ENCODE results near the gene LYVE1.

LYVE1 gene

GRCh38 chr11:10551845-10552352 lies 16.6 kb downstream of the LYVE1 start:
- no peak for DNase-seq

DNA sequence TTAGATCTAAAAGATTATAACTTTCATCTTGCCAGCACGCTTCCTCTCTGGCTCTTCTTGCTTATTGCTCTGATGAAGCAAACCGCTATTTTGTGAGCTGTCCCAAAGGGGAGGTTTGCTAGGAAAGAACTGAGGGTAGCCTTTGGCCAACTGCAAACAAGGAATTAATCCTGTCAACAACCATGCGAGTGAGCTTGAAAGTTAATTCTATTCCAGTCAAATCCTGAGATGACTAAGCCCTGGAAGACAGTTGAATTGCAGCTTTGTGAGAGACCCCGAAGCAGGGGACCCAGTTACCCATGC lies 17.2 kb downstream of the LYVE1 start:
- no peak for DNase-seq

DNA sequence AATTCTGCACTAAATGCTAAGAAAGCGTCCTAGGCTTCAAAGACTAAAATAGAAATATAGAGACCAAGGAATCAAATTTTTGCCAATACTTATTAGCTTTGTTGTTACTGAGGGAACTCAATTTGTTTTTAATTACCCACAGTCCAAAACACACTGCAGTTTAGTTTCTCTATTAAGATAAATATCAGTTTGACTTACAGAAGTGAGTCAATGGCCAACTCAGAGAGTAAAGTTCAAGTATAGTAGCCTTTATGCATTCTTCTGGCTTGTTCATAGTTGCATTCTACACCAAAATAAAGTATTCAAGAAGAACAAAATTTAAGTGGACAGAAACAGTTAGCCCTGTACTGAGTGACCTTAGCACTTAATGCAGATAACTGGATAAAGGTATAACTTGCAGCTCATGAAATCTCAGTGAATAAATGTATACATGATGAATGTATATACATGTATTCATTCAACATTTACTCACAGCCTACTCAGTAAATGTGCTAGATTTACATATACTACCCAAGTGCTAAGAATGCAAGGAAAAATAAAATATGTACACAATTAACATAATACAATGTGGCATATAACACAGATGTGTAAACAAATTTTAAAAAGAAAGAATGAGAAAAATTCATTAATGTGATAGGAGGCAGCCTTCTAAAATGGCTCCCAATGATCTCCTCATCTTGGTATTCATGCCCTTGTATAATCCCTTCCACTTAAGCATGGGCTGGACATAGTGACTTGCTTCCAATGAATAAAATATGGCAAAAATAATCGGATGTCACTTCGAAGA lies 17.8 kb downstream of the LYVE1 start:
- no peak for DNase-seq

DNA sequence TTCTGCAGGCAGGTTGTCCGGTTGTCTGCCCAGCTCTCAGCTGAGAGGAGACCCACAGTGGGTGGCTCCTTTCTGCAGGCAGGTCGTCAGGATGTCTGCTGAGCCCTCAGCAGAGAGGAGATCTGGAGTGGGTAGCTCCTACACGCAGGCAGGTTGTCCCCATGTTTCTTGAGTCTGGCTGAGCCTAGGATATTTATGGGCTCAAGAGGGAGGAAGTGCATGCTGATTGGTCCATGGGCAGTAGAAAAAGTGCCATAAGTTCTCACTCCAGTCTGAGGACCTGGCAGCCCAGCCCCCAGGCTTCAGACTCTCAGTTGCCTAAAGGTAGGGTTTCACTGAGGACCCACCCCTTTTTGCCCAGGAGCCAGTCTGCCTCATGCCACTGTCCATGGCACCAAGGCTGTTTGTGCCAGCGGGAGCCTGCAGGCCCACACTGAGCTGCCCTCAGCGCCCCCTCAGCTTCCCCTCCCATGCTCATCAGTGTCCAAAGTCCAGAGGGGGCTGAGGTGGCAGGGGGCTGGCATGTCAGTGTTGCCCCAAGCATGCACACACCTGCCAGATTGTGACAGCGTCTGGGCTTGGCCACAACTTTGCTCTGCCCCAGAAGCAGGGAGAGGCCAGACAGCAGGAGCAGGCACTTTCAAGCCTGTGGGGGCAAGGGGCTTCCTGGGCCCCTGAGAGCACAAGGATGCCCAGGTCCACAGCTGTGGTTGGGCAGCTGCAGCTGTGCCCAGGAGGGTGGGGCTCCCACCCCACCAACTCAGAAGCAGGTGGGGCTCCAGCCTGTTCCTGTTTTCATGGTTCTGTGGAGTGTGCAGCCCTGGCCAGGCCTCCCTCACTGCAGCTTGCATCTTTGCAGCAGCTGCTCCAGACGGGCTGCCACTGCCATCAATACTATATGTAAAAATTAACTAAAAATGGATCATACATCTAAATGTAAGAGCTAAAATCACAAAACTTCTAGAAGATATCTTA lies 23.7 kb downstream of the LYVE1 start:
- DNase-seq: no peak

GRCh38 chr11:10543782-10544181 lies 24.7 kb downstream of the LYVE1 start:
- no peak for DNase-seq

DNA sequence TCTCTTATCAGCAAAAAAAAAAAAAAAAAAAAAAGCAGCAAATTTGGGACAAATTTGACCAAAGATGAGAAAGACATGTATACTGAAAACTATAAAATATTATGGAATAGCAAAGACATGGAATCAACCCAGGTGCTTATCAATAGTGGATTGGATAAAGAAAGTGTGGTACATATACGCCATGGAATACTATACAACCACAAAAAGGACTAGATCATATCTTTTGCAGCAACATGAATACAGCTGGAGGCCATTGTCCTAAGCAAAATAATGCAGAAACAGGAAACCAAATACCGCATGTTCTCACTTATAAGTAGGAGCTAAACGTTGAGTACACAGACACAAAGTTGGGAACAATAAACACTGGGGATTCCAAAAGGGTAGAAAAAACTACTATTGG lies 25.7 kb downstream of the LYVE1 start:
- DNase-seq: no peak

- DNase-seq: no peak
Observed at GRCh38 chr11:10541561-10541930, 26.9 kb downstream of the LYVE1 start.

GRCh38 chr11:10540915-10541560 lies 27.4 kb downstream of the LYVE1 start, which contains the start of gene RNF141:
TSS of gene RNF141 (minus strand) at chr11:10541187. CDS start at chr11:10534158, 7,029 bp downstream.
- peak; percentile 98 for DNase-seq

GRCh38 chr11:10540546-10540914 lies 27.9 kb downstream of the LYVE1 start:
- DNase-seq: no peak

GRCh38 chr11:10539339-10539738 lies 29.1 kb downstream of the LYVE1 start:
- no peak for DNase-seq

- no peak for DNase-seq
Observed at GRCh38 chr11:10538924-10539323, 29.5 kb downstream of the LYVE1 start.

DNA sequence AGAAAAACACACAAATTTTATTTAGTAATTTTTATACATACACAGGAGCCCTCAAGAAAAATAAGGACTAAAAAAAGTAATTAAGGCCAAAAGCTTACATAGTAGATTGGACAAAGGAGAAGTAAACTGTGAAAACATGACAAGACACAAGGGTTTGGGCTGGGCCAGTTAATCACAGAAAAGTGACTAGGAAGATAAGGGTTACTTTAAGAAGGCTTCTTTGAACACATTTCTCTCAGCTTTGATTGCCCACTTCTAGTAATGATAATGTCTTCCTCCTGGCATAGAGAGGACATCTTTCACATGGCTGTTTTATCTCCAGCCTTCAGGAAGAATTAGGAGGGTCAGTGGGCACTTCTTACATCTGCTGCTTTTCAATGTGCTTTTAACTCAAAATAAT lies 30.9 kb downstream of the LYVE1 start:
- DNase-seq: no peak

- no peak for DNase-seq
Observed at GRCh38 chr11:10534316-10534715, 34.1 kb downstream of the LYVE1 start.

- DNase-seq: no peak
Observed at GRCh38 chr11:10533323-10533722, 35.1 kb downstream of the LYVE1 start.

- DNase-seq: no peak
Observed at GRCh38 chr11:10532526-10532925, 35.9 kb downstream of the LYVE1 start.

DNA sequence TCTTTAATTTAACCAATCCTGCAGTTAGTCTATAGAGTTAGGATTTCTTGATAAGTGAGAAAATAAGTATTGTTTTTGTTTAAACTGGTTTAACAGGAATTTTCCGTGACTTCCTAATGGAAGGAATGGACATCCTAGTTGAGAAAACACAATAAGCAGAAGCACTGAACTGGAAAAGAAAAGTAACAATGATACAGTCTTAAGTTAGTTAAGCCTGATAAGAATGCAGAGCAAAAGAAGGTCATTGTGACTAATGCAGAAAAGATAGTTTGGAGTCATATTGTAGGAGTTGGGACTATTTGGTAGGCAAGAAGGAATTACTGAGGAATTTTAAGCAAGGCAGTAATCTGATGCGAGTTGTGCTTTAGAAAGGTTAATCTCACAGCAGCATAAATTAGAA lies 39.2 kb downstream of the LYVE1 start:
- DNase-seq: no peak

DNA sequence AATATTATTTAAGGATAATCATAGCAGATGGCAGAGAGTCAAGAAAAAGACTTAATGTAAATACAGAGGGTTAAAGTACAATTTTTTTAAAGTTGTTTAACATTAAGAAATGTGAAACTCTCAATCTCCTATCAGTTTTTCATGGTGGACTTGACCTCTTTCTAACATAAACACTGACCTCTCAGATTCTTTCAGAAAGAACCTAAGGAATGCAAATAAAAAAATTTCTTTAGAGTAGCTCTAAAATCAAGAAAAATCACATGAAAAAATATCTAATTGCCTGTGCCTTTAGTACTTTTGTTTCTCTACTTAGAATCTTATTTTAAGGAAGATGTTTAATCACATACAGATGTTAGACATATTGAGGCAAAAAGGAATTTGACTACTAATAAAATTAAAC lies 40.3 kb downstream of the LYVE1 start:
- DNase-seq: no peak

DNA sequence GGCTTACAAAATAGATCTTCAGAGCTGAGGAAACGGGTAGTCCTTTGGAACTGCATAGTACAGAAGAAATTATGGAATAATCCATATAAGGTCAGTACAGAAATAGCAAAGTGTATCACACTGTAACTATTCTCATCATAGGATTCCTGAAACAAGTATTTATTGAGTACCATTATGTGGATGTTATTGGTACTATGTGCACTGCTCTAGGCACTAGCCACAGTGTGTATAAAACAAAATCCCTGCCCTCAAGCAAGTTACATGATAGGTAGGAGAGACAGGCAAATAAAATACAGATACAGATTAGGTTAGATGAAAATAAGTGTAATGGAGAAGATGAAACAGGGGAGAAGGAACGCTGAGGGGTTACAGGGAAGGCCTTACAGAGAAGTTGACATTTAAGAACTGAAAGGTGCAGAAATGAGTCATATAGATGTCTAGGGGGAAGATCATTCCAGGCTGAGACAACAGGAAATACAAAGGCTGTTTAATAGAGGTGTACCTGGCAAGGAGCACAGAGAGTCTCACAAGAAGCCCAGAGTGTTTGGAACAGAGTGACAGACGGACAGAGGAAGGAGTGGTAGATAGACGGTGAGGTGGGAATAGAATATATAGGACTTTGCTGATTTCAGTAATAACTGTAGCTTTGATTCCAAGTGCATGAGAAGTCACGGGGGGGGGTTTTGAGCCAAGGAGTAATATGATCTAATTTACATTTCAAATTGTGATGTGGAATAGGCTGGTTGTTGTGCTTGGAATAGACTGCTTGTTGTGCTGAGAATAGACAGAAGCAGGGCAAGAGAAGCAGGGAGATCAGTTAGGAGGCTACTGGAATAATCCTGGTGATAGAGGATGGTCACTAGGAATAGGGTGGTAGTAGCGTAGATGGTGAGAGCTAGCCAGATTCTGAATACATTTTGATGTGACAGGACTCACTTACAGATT lies 41.2 kb downstream of the LYVE1 start:
- no peak for DNase-seq

- no peak for DNase-seq
Observed at GRCh38 chr11:10524471-10524870, 44.0 kb downstream of the LYVE1 start.

DNA sequence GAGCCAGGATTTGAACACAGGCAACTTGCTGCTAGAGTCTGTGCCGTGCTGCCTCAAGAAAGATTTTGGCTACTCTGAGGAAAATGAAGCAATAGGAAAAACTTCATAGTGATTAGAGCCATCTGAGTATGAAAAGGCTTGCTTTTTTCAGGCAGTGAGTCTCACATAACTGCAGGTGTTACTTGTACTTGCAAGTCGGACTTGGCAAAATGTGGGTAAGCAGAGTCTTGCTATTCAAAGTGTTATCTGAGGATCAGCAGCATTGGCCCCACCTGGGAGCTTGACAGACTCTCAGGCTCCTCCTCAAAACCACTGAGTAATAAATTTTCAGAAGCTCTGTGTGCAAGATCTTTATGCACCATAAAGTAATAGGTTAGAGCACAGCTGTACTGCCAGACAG lies 45.5 kb downstream of the LYVE1 start:
- no peak for DNase-seq

DNA sequence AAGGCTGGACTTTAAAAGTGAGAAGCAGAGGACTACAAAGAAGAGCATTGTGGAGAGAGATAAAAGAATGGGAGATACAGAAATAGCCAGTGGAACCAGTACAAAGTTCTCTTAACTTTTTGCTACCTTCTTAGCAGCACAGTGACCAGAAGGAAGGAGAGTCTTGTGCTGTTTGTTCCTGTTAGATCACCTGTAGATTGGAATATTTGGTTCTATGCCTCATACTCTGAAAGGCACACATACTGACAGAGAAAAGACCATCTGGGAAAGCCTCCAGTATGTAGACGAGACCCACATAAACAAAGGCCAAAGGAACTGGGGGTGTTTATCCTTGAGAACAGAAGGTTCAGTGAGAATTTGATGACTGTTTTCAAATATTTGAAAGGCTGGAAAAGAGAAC lies 46.2 kb downstream of the LYVE1 start:
- DNase-seq: no peak

- no peak for DNase-seq
Observed at GRCh38 chr11:10520562-10520961, 47.9 kb downstream of the LYVE1 start.

Data from right forelimb (tissue), 1 donor.